ENCODE results near the gene FGD4. TPM values are rescaled to one million over a fixed set of nuclear protein-coding genes. Genes with fewer than 3 reads are reported as not detected.

Gene FGD4
- total and polyA plus RNA-seq, 3 donors from 2014 or later, result 51.0 to 90.2 (median 74.9) TPM

DNA sequence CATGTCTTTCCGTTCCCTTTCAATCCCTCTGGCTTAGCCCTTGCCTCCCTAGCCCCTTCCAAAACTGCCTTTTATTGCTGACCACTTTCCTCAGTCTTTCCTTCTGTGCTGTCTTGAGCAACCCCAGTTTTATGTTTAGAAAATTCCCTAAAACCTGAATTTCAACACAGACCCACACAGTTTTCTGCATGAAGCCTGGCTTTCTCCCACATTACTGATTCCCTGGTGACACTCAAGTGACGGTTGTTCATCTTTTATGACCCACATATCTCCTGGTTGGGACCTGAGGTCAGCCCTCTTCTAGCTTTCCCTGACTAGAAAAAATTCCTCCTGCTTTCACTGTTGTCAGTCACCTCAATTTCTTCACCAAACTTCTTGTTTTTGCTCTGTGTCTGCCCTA, 21.0 kb downstream of the FGD4 start:
- peak overlapping the region; percentile 52 to 58 for H3K27ac ChIP-seq
- WGBS, 2 donors, result 67 to 77% methylated on average over 2 of the region's 2 CpGs
- H3K4me1 ChIP-seq, result peaks cover 23% of the 10 kb centered on the region
- no peaks in the 10 kb centered on the region for H3K36me3 ChIP-seq (ENCODE audit: low read depth, missing control alignments)
- no peaks in the 10 kb centered on the region for H3K27me3 ChIP-seq
- H3K4me3 ChIP-seq, result no peak overlapping the region
- intact Hi-C loops (cut with DNase I; ENCODE audit: low total_unique reads), result no loop called here
- TF ChIP-seq CTCF (IDR thresholded peaks at IDR 0.05) (no peak), POLR2A (IDR thresholded peaks at IDR 0.05) (no peak)
- no peaks in the 10 kb centered on the region for H3K9me3 ChIP-seq
- no peak for DNase-seq

- Histone ChIP-seq H3K4me3 (no peak overlapping the region), H3K9me3 (no peaks in the 10 kb centered on the region), H3K27ac (peak overlapping the region in 1 of 2 donors; percentile 42), H3K4me1 (peaks cover 23% of the 10 kb centered on the region), H3K36me3 (ENCODE audit: low read depth, missing control alignments) (no peaks in the 10 kb centered on the region), H3K27me3 (no peaks in the 10 kb centered on the region)
- intact Hi-C loops (cut with DNase I; ENCODE audit: low total_unique reads), result no loop called here
- TF ChIP-seq CTCF (IDR thresholded peaks at IDR 0.05), result no peak
- no peak for TF ChIP-seq POLR2A (IDR thresholded peaks at IDR 0.05)
- no peak for DNase-seq
Measured at GRCh38 chr12:32423559-32423958, 24.2 kb downstream of the FGD4 start.

DNA sequence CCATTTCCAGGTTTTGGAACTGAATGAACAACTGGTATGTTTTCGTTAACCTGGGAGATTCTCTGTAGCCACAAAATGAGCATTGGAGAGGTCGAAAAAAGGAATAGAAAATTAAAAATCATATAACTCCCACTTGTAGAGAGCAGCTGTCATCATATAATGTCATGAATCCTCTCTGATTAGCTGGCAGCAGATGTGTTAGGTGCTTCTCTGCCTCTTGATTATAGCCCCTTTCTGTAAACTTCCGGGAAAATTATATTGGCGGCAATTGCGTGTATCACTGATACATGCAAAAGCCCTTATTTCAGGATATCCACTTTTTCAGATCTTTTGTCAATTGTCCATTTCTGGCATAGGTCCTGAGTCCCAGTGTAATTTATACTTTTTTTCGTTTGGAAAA, 31.7 kb downstream of the FGD4 start:
- WGBS, 2 donors, result 81 to 84% methylated on average over 6 of the region's 6 CpGs
- DNase-seq, result no peak
- no peak for TF ChIP-seq CTCF (IDR thresholded peaks at IDR 0.05)
- TF ChIP-seq POLR2A (IDR thresholded peaks at IDR 0.05), result no peak
- Histone ChIP-seq H3K4me3 (no peak overlapping the region), H3K27ac (no peak overlapping the region), H3K4me1 (no peaks in the 10 kb centered on the region), H3K9me3 (no peaks in the 10 kb centered on the region), H3K27me3 (no peaks in the 10 kb centered on the region), H3K36me3 (ENCODE audit: low read depth, missing control alignments) (no peaks in the 10 kb centered on the region)
- intact Hi-C loops (cut with DNase I; ENCODE audit: low total_unique reads), result no loop called here

- no peaks in the 10 kb centered on the region for H3K27me3 ChIP-seq
- TF ChIP-seq CTCF (IDR thresholded peaks at IDR 0.05) (no peak), POLR2A (IDR thresholded peaks at IDR 0.05) (no peak)
- no peaks in the 10 kb centered on the region for H3K9me3 ChIP-seq
- H3K27ac ChIP-seq, result peak overlapping the region; percentile 14 to 35
- intact Hi-C loops (cut with DNase I; ENCODE audit: low total_unique reads), result no loop called here
- WGBS, 2 donors, result 41 to 62% methylated on average over 7 of the region's 7 CpGs
- no peak overlapping the region for H3K4me3 ChIP-seq
- no peak for DNase-seq
- H3K36me3 ChIP-seq (ENCODE audit: low read depth, missing control alignments), result no peaks in the 10 kb centered on the region
- H3K4me1 ChIP-seq, result no peaks in the 10 kb centered on the region
Measured at GRCh38 chr12:32435921-32436705, 36.8 kb downstream of the FGD4 start.

DNA sequence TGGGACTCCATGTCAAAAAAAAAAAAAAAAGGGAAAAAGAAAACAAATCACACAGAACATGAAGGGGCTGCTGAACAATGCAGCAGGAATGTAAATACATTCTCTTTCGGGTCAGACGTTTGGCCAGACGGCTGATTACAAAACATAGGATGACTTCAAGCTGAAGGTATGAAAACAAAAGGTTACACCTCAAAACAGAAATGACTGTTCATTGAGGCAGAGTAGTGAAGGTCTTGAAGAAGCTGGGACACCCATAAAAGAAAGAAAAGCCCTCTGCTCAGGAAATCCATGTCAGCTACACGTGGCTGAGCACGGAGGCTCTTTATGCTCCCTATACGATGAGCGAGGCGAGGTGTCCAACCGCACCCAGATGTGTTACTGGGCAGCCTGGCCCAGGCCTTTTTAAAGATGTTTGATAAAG, 37.7 kb downstream of the FGD4 start:
- Histone ChIP-seq H3K27me3 (no peaks in the 10 kb centered on the region), H3K4me1 (no peaks in the 10 kb centered on the region), H3K27ac (peak overlapping the region in 1 of 2 donors; percentile 34), H3K4me3 (no peak overlapping the region), H3K36me3 (ENCODE audit: low read depth, missing control alignments) (no peaks in the 10 kb centered on the region), H3K9me3 (no peaks in the 10 kb centered on the region)
- WGBS, 2 donors, result 66 to 78% methylated on average over 9 of the region's 9 CpGs
- intact Hi-C loops (cut with DNase I; ENCODE audit: low total_unique reads), result no loop called here
- TF ChIP-seq CTCF (IDR thresholded peaks at IDR 0.05) (no peak), POLR2A (IDR thresholded peaks at IDR 0.05) (no peak)
- DNase-seq, result no peak

Data from testis (tissue), 3 donors.